ENCODE measurements around the gene XPNPEP1. TPM values are rescaled to one million over a fixed set of nuclear protein-coding genes. Genes with fewer than 3 reads are reported as not detected.

XPNPEP1 gene
- total RNA-seq, 6 experiments from 2014 or later: 13.9 to 57.8 (median 29.4) TPM

DNA sequence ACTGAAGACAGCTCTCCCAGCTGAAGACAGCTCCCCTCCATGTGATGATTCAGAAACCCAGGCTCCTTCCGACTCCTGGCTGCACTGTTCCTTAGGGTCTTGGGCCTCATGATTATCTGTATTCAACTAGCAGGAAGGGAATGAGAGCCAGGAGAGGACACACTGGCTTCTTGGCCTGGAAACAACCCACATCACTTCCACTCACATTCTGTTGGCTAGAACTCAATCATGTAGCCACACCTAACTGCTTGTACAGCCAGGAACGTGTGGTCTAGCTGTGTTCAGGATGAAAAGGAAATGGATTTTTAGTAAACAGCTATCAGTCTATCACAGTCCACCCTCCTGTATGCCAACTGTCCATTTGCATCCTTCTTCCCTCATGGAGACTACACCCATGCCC lies 30.5 kb upstream of the XPNPEP1 start:
- H3K4me3 ChIP-seq: no peak overlapping the region
- no peaks in the 10 kb centered on the region for H3K9me3 ChIP-seq
- no peak overlapping the region for H3K27ac ChIP-seq
- intact Hi-C loops (cut with DNase I): no loop called here
- no peak for DNase-seq
- WGBS (ENCODE audit: insufficient coverage, low coverage, low lambda C conversion rate, missing lambda C conversion rate): 50% methylated on average over 2 of the region's 2 CpGs
- H3K27me3 ChIP-seq: no peaks in the 10 kb centered on the region
- TF ChIP-seq CTCF (IDR thresholded peaks at IDR 0.05) (no peak), POLR2A (IDR thresholded peaks at IDR 0.05) (no peak)
- H3K4me1 ChIP-seq: no peaks in the 10 kb centered on the region
- H3K36me3 ChIP-seq: no peaks in the 10 kb centered on the region
- ATAC-seq: peak in 2 of 4 donors; percentile 24 to 29

DNA sequence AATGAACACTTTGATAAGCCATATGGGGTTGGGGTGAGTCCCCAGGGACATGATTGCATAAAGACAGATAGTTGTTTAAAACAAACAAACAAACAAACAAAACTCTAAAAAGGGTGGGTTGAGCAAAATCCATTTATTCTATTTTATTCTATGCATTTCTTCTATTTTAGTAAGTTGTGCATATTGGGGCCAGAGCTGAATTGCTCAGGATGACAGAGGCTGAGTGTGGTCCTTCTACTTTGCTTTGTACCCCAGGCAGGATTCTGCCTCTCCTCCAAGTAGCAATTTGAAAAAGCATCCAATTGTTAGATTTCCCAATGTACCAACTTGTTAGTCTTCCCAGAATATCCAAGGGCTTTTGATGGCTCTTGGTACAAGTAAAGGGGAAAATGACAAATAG lies 29.2 kb upstream of the XPNPEP1 start:
- intact Hi-C loops (cut with DNase I): no loop called here
- no peaks in the 10 kb centered on the region for H3K4me1 ChIP-seq
- DNase-seq (no peak), ATAC-seq (no peak)
- H3K9me3 ChIP-seq: no peaks in the 10 kb centered on the region
- TF ChIP-seq POLR2A (IDR thresholded peaks at IDR 0.05): no peak
- TF ChIP-seq CTCF (IDR thresholded peaks at IDR 0.05): no peak
- H3K27ac ChIP-seq: no peak overlapping the region
- H3K4me3 ChIP-seq: no peak overlapping the region
- no peaks in the 10 kb centered on the region for H3K27me3 ChIP-seq
- H3K36me3 ChIP-seq: no peaks in the 10 kb centered on the region

GRCh38 chr10:109947111-109947920 lies 24.0 kb upstream of the XPNPEP1 start:
- DNase-seq: no peak
- no peaks in the 10 kb centered on the region for H3K36me3 ChIP-seq
- no peak for ATAC-seq
- H3K27ac ChIP-seq: no peak overlapping the region
- H3K4me1 ChIP-seq: no peaks in the 10 kb centered on the region
- intact Hi-C loops (cut with DNase I): no loop called here
- WGBS (ENCODE audit: insufficient coverage, low coverage, low lambda C conversion rate, missing lambda C conversion rate): 61% methylated on average over 5 of the region's 5 CpGs
- no peaks in the 10 kb centered on the region for H3K9me3 ChIP-seq
- TF ChIP-seq POLR2A (IDR thresholded peaks at IDR 0.05): no peak
- TF ChIP-seq CTCF (IDR thresholded peaks at IDR 0.05): no peak
- H3K27me3 ChIP-seq: no peaks in the 10 kb centered on the region
- no peak overlapping the region for H3K4me3 ChIP-seq

- ATAC-seq: no peak
- intact Hi-C loops (cut with DNase I): no loop called here
- whole genome bisulfite sequencing (ENCODE audit: insufficient coverage, low coverage, low lambda C conversion rate, missing lambda C conversion rate): 87% methylated on average over 2 of the region's 3 CpGs
Observed at GRCh38 chr10:109946680-109947079, 23.4 kb upstream of the XPNPEP1 start.

More at GRCh38 chr10:109946680-109947079, 23.4 kb upstream of the XPNPEP1 start:
- no peaks in the 10 kb centered on the region for H3K36me3 ChIP-seq
- H3K27ac ChIP-seq: no peak overlapping the region
- no peaks in the 10 kb centered on the region for H3K4me1 ChIP-seq
- no peaks in the 10 kb centered on the region for H3K27me3 ChIP-seq
- no peaks in the 10 kb centered on the region for H3K9me3 ChIP-seq
- H3K4me3 ChIP-seq: no peak overlapping the region
- TF ChIP-seq POLR2A (IDR thresholded peaks at IDR 0.05) (no peak), CTCF (IDR thresholded peaks at IDR 0.05) (no peak)
- no peak for DNase-seq
